IMR-90 (cell line): ENCODE measurements around the gene ADCY5. TPM values are rescaled to one million over a fixed set of nuclear protein-coding genes. Genes with fewer than 3 reads are reported as not detected.

ENCODE experiments used
- ATAC-seq: fragments of 200-7000 bp; cut with Tn5 transposase; 2 replicates; pipeline ENCODE4 v1.9.1; 2020; ENCODE audit warnings: low read depth, mild to moderate bottlenecking, moderate library complexity
- BruUV-seq: library from RNA; stranded (reverse); fragments of 400-500 nt; replicated peaks from 2 replicates; lab custom pipeline; 2021; lab: Mats Ljungman, UMichigan
- CTCF ChIA-PET: fragments of 300-600 bp; formaldehyde crosslinking; extraction: SDS; loops from one replicate; lab custom pipeline; 2021; ENCODE audit warnings: antibody characterized with exemption; lab: Yijun Ruan, JAX
- POLR2A ChIA-PET: fragments of 300-600 bp; sonication (Branson Sonifier 250); formaldehyde crosslinking; loops from one replicate; lab custom pipeline; 2022; ENCODE audit warnings: antibody characterized with exemption; ENCODE audit not compliant: unreplicated experiment; lab: Charles Lee
- DNase-seq: peaks from one replicate; pipeline ENCODE4 v3.0.0; 2013
- H2AFZ ChIP-seq: replicated peaks from 2 replicates; pipeline ENCODE3; 2013; ENCODE audit warnings: low read length, mild to moderate bottlenecking; ENCODE audit not compliant: poor library complexity
- H2AK5ac ChIP-seq: 2 replicates; pipeline ENCODE4 v1.6.1; 2013; ENCODE audit warnings: low read depth, low read length, inconsistent platforms
- H2AK9ac ChIP-seq: replicated peaks from 2 replicates; pipeline ENCODE3; 2013; ENCODE audit warnings: mild to moderate bottlenecking, low read depth, low read length, moderate library complexity; ENCODE audit not compliant: poor library complexity
- H2BK120ac ChIP-seq: 2 replicates; pipeline ENCODE4 v1.6.1; 2013; ENCODE audit warnings: low read depth, low read length, inconsistent platforms
- H2BK15ac ChIP-seq: 3 replicates; pipeline ENCODE4 v1.6.1; 2013; ENCODE audit warnings: low read depth, low read length, inconsistent platforms
- H2BK20ac ChIP-seq: 2 replicates; pipeline ENCODE4 v1.6.1; 2013; ENCODE audit warnings: low read depth, mild to moderate bottlenecking, inconsistent platforms, low read length, moderate library complexity
- H2BK5ac ChIP-seq: 2 replicates; pipeline ENCODE4 v1.6.1; 2013; ENCODE audit warnings: mild to moderate bottlenecking, low read depth, low read length, inconsistent platforms; ENCODE audit not compliant: poor library complexity, severe bottlenecking
- H3K14ac ChIP-seq: replicated peaks from 2 replicates; pipeline ENCODE4 v1.6.1; 2013; ENCODE audit warnings: low read depth, low read length, inconsistent platforms
- H3K18ac ChIP-seq: 2 replicates; pipeline ENCODE4 v1.6.1; 2013; ENCODE audit warnings: low read depth, low read length, control low read depth
- H3K23ac ChIP-seq: 2 replicates; pipeline ENCODE4 v1.6.1; 2013; ENCODE audit warnings: low read depth, low read length, inconsistent platforms
- H3K27ac ChIP-seq: 2 replicates; pipeline ENCODE4 v1.5.1; 2013; ENCODE audit warnings: mild to moderate bottlenecking, control low read depth, low read length; ENCODE audit not compliant: insufficient read depth
- H3K27me3 ChIP-seq: 2 replicates; pipeline ENCODE4 v1.6.1; 2013; ENCODE audit warnings: low read length; ENCODE audit not compliant: control insufficient read depth, insufficient read depth
- H3K36me3 ChIP-seq: 2 replicates; pipeline ENCODE4 v1.6.1; 2013; ENCODE audit warnings: low read length, mixed read lengths; ENCODE audit not compliant: control insufficient read depth, insufficient read depth
- H3K4ac ChIP-seq: 2 replicates; pipeline ENCODE4 v1.6.1; 2013; ENCODE audit warnings: low read depth, low read length, inconsistent platforms
- H3K4me1 ChIP-seq: 2 replicates; pipeline ENCODE4 v1.6.1; 2013; ENCODE audit warnings: low read length, mixed read lengths; ENCODE audit not compliant: control insufficient read depth, insufficient read depth
- H3K4me2 ChIP-seq: 2 replicates; pipeline ENCODE4 v1.6.1; 2013; ENCODE audit warnings: low read depth, mild to moderate bottlenecking, control low read depth, low read length, moderate library complexity
- H3K4me3 ChIP-seq: 2 replicates; pipeline ENCODE4 v1.5.1; 2013; ENCODE audit warnings: low read depth, mild to moderate bottlenecking, control low read depth, low read length, moderate library complexity; ENCODE audit not compliant: insufficient read depth
- H3K56ac ChIP-seq: 2 replicates; pipeline ENCODE4 v1.6.1; 2013; ENCODE audit warnings: low read length, inconsistent platforms; ENCODE audit not compliant: insufficient read depth; ENCODE audit errors: extremely low read depth
- H3K79me1 ChIP-seq, 2 experiments: 2 replicates each; pipeline ENCODE4 v1.6.1; 2013; ENCODE audit warnings: low read length in 2 of 2, inconsistent platforms in 1 of 2, low read depth in 1 of 2
- H3K9ac ChIP-seq: 2 replicates; pipeline ENCODE4 v1.6.1; 2013; ENCODE audit warnings: low read depth, low read length, control low read depth
- H3K9me1 ChIP-seq: 2 replicates; pipeline ENCODE4 v1.6.1; 2013; ENCODE audit warnings: low read length, inconsistent platforms; ENCODE audit not compliant: insufficient read depth
- H3K9me3 ChIP-seq: 2 replicates; pipeline ENCODE4 v1.6.1; 2013; ENCODE audit warnings: low read length; ENCODE audit not compliant: control insufficient read depth, insufficient read depth
- H4K20me1 ChIP-seq: 2 replicates; pipeline ENCODE4 v1.6.1; 2013; ENCODE audit warnings: low read length, inconsistent platforms; ENCODE audit not compliant: insufficient read depth
- H4K5ac ChIP-seq: 2 replicates; pipeline ENCODE4 v1.6.1; 2013; ENCODE audit warnings: mild to moderate bottlenecking, low read depth, low read length, control low read depth
- H4K8ac ChIP-seq, 2 experiments: 2 replicates each; pipeline ENCODE4 v1.6.1; 2013; ENCODE audit warnings: low read depth in 2 of 2, low read length in 2 of 2, control low read depth in 1 of 2, inconsistent platforms in 1 of 2
- H4K91ac ChIP-seq: 2 replicates; pipeline ENCODE4 v1.6.1; 2013; ENCODE audit warnings: low read depth, low read length, inconsistent platforms; ENCODE audit not compliant: insufficient read depth
- CHD1 ChIP-seq: IDR thresholded peaks from 2 replicates; pipeline ENCODE4 v1.6.1; 2012; ENCODE audit warnings: low read depth, low read length, improper control_type of control experiment
- CTCF ChIP-seq: conservative IDR thresholded peaks from 2 replicates; pipeline ENCODE4 v1.5.1; 2012; ENCODE audit warnings: mild to moderate bottlenecking, low read depth, low read length, improper control_type of control experiment
- RAD21 ChIP-seq: IDR thresholded peaks from 2 replicates; pipeline ENCODE4 v1.6.1; 2012; ENCODE audit warnings: low read length, improper control_type of control experiment
- SMC3 ChIP-seq: fragments of 150-350 bp; IDR thresholded peaks from 2 replicates; pipeline ENCODE4 v1.6.1; 2016; ENCODE audit warnings: low read depth, mild to moderate bottlenecking, antibody characterized with exemption, low read length, moderate library complexity
- USF2 ChIP-seq: fragments of 150-350 bp; IDR thresholded peaks from 2 replicates; pipeline ENCODE4 v1.6.1; 2017; ENCODE audit warnings: mild to moderate bottlenecking, antibody characterized with exemption, low read length, low read depth
- WGBS, 2 experiments: methylation state at CpG; one replicate each; pipeline versions ENCODE4 v1.1.5 to v1.1.7; 2013; ENCODE audit warnings: missing lambda C conversion rate in 2 of 2; ENCODE audit not compliant: insufficient read length in 1 of 2; ENCODE audit errors: extremely low coverage in 2 of 2; 5-methylcytosine and 5-hydroxymethylcytosine counted together
- dilution Hi-C: fragments of 300-500 bp; cut with HindIII; formaldehyde crosslinking; loops from one replicate; pipeline ENCODE4 v1.14.3; 2018; ENCODE audit warnings: low sequenced_read_pairs; ENCODE audit not compliant: unreplicated experiment
- in situ Hi-C: fragments of 300-500 bp; cut with MboI; formaldehyde crosslinking; loops from 3 replicates; pipeline ENCODE4 v1.14.3; 2019; ENCODE audit warnings: low sequenced_read_pairs, inconsistent platforms, mixed read lengths
- intact Hi-C: fragments of 100-400 bp; cut with micrococcal nuclease; formaldehyde crosslinking; loops from 2 replicates; pipeline ENCODE4 v1.10.0; 2022
- polyA plus RNA-seq, 3 experiments: library from polyadenylated mRNA; depleted of rRNA; stranded (reverse); fragments of >200 nt; gene quantifications; 2 replicates each; pipeline ENCODE4 v1.2.3, GENCODE V29; 2012; ENCODE audit warnings: low replicate concordance in 1 of 3
- total RNA-seq: library from RNA; depleted of rRNA; stranded (reverse); fragments of >200 nt; gene quantifications from 2 replicates; pipeline ENCODE4 v1.2.3, GENCODE V29; 2012

The ADCY5 gene
- total and polyA plus RNA-seq, 2 of the 4 experiments (the other 2 are of a cell fraction): 0.14 to 0.18 TPM

GRCh38 chr3:123286308-123287023 lies 162.4 kb downstream of the ADCY5 start (continued):
- peak; percentile 53 for TF ChIP-seq RAD21

- no peaks in the 10 kb centered on the region for H3K79me1 ChIP-seq
- H3K18ac ChIP-seq: no peak overlapping the region
- H3K14ac ChIP-seq: no peak overlapping the region
- H3K4me1 ChIP-seq: no peaks in the 10 kb centered on the region
- ATAC-seq: no peak
- dilution Hi-C loops: no loop called here
- no peak overlapping the region for H3K4me3 ChIP-seq
- WGBS, 2 experiments: no CpG with 5 or more reads among the region's 4 CpGs
- POLR2A ChIA-PET: no interaction called here
- no peaks in the 10 kb centered on the region; the same call in 1 of the 2 replicates for H3K27me3 ChIP-seq
- in situ Hi-C loops: no loop called here
- 0 out of 2 replicates have a peak, but pooled peaks cover 3% of the 10 kb centered on the region for H3K9me1 ChIP-seq
- no peak overlapping the region for H2BK15ac ChIP-seq
- no peak overlapping the region for H4K8ac ChIP-seq
- no peaks in the 10 kb centered on the region for H4K20me1 ChIP-seq
- no peak for DNase-seq
- no peak overlapping the region for H4K5ac ChIP-seq
- no peak overlapping the region for H2AK9ac ChIP-seq
- H2AFZ ChIP-seq: no peak overlapping the region
- no TSS peak for BruUV-seq
- H2BK120ac ChIP-seq: no peak overlapping the region
- no peak overlapping the region for H3K9ac ChIP-seq
- no peaks in the 10 kb centered on the region for H3K36me3 ChIP-seq
- no peak overlapping the region for H3K4ac ChIP-seq
- CTCF ChIA-PET: interaction anchor here (0.6 to 1.6 kb wide), 5 partner anchors 10 to 273 kb away, joined by 3 to 4 read pairs (median 3); no protein-coding TSS in a partner anchor
- no peaks in the 10 kb centered on the region for H3K9me3 ChIP-seq
- TF ChIP-seq RAD21 (no peak), SMC3 (no peak), CHD1 (no peak), CTCF (no peak), USF2 (no peak)
- H3K27ac ChIP-seq: no peak overlapping the region
- intact Hi-C loops: no loop called here
- no peak overlapping the region for H2AK5ac ChIP-seq
- H3K56ac ChIP-seq: no peak overlapping the region
- no peak overlapping the region for H2BK20ac ChIP-seq
- no peak overlapping the region for H3K23ac ChIP-seq
- H4K91ac ChIP-seq: no peak overlapping the region
- no peak overlapping the region for H3K4me2 ChIP-seq
- H2BK5ac ChIP-seq: no peak overlapping the region
Measured at GRCh38 chr3:123285931-123286307, 163.0 kb downstream of the ADCY5 start.
